CD4-positive, alpha-beta T cell treated with Interferon gamma for 1 hour (primary cell): ENCODE results near the gene UXS1.

ENCODE experiments used
- DNase-seq: peaks from one replicate; pipeline ENCODE4 v3.0.0-alpha.2; 2020

The UXS1 gene

DNA sequence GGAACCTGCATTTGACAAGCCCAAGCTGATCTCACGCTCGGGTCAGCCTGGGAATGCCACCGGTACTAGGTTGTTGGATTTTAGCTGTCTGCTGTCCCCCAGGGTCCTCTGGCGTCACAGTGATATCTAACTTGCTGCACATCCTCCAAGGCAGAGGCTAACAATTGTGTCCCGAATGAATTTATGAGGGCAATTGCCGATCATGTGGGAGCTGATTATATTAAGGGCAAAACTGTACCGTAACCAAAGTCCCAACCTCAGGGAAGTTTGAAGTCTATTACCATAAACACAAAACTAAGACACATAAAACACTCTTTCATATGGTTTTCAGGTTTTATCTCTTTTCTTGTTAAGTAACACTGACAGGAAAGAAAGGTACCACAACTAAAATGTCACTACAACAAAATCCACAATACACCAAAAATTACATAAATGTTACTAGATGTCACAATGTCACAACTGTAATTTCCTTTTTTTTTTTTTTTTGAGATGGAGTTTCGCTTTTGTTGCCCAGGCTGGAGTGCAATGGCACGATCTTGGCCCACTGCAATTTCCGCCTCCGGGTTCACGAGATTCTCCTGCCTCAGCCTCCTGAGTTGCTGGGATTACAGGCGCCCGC lies 6.7 kb downstream of the UXS1 start:
- no peak for DNase-seq

DNA sequence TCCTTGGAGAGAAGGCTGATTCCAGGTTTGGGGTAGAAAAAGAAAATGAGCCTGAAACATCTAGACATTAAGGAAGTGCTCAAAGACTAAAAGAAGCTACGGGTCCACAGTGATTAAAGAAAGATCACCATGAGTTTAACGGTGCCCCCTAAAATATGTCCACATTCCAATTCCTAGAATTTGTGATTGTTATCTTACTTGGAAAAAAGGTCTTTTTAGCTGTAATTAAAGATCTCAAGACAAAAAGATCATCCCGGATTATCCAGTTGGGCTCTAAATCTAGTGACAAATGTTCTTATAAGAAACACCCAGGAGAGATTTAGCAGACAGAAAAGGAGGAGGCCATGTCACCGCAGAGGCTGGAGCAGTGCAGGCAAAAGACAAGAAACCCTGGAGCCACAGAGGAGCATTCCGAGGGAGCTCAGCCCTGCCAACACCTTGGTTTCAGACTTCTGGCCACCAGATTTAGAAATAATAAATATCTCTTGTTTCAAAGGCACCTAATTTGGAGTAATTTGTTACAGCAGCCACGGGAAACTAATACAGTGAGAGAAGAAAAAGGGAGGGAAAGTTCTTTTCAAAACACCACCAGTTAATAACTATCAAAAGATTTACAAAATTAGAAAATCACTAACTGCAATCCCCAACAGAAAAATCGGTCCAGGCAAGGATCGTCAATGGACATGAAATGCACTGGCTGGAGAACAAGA lies 8.5 kb downstream of the UXS1 start:
- no peak for DNase-seq

GRCh38 chr2:106184857-106185256 lies 9.2 kb downstream of the UXS1 start:
- DNase-seq, result no peak

DNA sequence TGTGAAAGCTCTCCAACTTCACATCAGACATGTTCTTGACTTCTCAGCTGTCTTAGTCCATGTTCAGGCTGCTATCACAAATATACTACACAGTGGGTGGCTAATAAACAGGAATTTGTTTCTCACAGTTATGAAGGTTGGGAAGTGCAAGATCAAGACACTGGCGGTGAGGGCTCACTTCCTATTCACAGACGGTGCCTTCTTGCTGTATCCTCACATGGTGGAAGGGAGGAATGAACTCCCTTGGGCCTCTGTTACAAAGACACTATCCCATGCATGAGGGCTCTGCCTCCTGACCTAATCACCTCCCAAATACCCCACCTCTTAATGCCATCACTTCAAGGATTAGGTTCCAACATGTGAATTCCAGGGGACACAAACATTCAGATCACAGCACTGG lies 9.7 kb downstream of the UXS1 start:
- no peak for DNase-seq

GRCh38 chr2:106183101-106183696 lies 10.9 kb downstream of the UXS1 start:
- no peak for DNase-seq

GRCh38 chr2:106181064-106181463 lies 13.0 kb downstream of the UXS1 start:
- no peak for DNase-seq

- no peak for DNase-seq
Observed at GRCh38 chr2:106180602-106181001, 13.5 kb downstream of the UXS1 start.

GRCh38 chr2:106178716-106179115 lies 15.4 kb downstream of the UXS1 start:
- DNase-seq, result no peak

- DNase-seq, result no peak
Observed at GRCh38 chr2:106177581-106177980, 16.5 kb downstream of the UXS1 start.

GRCh38 chr2:106176446-106177099 lies 17.5 kb downstream of the UXS1 start:
- no peak for DNase-seq

GRCh38 chr2:106175086-106175850 lies 18.8 kb downstream of the UXS1 start:
- DNase-seq, result no peak

GRCh38 chr2:106174056-106174455 lies 20.0 kb downstream of the UXS1 start:
- DNase-seq, result no peak

GRCh38 chr2:106172649-106173048 lies 21.5 kb downstream of the UXS1 start:
- DNase-seq, result no peak

DNA sequence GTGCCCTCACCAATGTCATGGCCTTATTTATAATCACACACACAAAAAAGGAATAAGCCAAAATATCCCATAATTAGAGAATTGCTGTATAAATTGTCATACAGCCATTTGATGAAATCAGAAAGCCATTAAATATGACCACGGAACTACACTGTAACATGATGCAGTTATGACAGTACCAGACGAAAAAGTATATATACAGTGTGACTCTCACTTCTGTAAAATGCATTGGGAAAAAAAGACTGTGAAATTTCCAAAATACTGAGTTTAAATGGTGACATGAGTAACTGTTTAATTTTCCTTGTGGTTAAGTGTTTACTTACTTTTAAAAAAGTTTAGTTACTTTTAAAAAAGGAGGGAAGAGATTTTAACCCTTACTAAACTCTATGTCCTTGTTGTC lies 25.4 kb downstream of the UXS1 start:
- no peak for DNase-seq

- no peak for DNase-seq
Observed at GRCh38 chr2:106167067-106167466, 27.0 kb downstream of the UXS1 start.

GRCh38 chr2:106165561-106165960 lies 28.5 kb downstream of the UXS1 start:
- no peak for DNase-seq

DNA sequence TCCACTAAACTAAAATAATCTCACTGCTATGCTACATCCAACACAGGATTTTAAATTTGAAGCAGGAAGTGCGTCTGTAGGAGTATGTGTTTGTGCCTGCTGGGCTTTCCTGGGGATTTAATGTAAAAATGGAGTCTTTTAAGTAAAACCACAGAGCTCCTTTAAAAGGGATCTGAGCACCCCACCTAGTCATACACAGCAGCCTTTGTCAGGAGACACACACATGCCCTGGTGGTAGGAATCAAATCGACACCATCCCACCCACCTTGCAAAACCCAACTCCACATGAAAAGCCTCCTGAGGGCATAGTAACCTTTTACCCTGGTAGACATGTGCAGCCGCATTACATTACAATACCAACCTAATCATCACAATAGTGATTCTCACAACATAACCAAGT lies 29.1 kb downstream of the UXS1 start:
- DNase-seq, result no peak

- DNase-seq, result no peak
Observed at GRCh38 chr2:106163948-106164545, 30.1 kb downstream of the UXS1 start.

- DNase-seq, result no peak
Observed at GRCh38 chr2:106161938-106162820, 31.9 kb downstream of the UXS1 start.

- no peak for DNase-seq
Observed at GRCh38 chr2:106161341-106161740, 32.8 kb downstream of the UXS1 start.

- peak; percentile 48 for DNase-seq
Observed at GRCh38 chr2:106160786-106161261, 33.3 kb downstream of the UXS1 start.
